ENCODE results near the gene NSUN2.

Gene NSUN2

GRCh38 chr5:6644794-6645241, 12.0 kb upstream of the NSUN2 start:
- no peak for DNase-seq (ENCODE audit: low spot score)

DNA sequence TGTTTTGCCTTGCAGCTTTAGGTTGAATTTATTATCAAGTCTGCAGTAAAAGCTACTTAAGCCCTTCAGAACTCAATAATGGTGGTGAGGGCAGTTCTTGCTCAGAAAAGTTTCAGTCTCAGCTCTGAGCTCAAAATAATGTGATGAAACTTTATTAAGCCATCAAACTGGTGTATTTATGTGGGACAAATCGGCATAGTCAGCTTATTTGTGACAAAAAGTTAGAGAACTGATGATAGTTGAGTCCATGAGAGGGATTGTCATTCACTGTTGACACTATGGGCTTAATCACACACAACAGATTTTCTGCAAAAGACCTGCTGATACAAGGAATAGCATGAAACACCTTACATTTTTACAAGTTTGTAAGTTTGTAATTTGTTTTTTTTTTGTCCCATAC, 9.8 kb upstream of the NSUN2 start:
- no peak for DNase-seq (ENCODE audit: low spot score)

- DNase-seq (ENCODE audit: low spot score), result no peak
Measured at GRCh38 chr5:6638236-6638635, 5.4 kb upstream of the NSUN2 start.

DNA sequence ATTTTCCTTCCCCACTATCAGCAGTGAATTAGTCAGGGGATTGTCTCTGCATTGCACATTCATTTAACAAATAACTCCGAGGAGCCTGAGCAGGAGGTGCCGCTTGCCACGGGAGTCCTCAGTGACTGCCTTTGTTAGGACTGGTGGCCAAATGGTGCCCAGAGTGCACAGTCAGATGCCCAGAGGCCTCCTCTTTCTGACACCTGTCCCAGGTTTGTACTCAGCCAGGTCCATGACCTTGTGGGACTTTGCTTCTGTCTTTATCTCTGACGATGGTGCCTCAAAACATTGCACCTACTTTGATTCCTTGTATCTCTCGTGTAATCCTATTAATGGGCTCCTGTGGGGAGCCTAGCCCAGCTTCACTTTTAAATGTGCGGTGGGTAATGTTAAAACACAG, 4.7 kb upstream of the NSUN2 start:
- no peak for DNase-seq (ENCODE audit: low spot score)

DNA sequence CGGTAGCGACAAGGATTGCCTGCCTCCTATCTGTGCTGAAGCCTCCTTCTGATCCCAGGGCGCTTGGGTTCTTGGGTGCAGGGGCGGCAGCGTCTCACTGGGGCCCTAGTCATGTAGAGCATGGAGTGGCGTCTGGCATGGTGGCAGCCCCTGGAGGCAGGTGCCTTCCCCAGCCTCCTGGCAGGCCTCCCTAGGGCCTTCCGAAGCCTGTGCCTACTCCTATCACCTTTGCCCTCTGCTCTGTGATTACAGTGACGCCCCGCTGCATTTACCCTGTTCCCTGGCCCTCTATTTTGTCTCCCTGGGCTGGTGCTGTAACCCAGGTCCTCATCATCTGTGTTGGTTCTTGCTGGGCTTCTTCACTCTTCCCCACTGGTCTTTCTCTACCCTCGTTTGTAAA, 4.2 kb upstream of the NSUN2 start:
- no peak for DNase-seq (ENCODE audit: low spot score)

- no peak for DNase-seq (ENCODE audit: low spot score)
Measured at GRCh38 chr5:6636293-6636692, 3.4 kb upstream of the NSUN2 start.

- DNase-seq (ENCODE audit: low spot score), result no peak
Measured at GRCh38 chr5:6634788-6635430, 2.1 kb upstream of the NSUN2 start.

DNA sequence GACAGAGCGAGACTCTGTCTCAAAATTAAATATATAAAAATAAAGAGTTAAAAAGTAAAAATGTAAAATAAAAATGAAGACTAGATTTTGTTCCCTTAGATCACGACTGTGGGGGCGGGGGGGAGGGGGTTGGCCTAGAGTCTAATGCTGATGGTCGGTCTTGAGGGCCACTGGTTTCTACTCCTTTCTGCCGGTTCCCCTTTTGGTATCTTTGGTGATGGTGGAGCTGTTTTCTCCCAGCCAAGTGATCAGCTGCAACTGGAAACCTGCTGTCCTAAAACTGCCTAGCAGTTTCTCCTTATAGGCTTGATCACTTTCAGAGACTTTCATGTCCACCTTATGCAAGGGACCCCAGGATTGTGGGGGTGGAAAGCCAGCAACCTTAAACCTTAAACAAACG, 1.5 kb upstream of the NSUN2 start:
- peak; percentile 44 for DNase-seq (ENCODE audit: low spot score)

GRCh38 chr5:6633469-6634245, 813 bp upstream of the NSUN2 start:
- peak; percentile 17 for DNase-seq (ENCODE audit: low spot score)

DNA sequence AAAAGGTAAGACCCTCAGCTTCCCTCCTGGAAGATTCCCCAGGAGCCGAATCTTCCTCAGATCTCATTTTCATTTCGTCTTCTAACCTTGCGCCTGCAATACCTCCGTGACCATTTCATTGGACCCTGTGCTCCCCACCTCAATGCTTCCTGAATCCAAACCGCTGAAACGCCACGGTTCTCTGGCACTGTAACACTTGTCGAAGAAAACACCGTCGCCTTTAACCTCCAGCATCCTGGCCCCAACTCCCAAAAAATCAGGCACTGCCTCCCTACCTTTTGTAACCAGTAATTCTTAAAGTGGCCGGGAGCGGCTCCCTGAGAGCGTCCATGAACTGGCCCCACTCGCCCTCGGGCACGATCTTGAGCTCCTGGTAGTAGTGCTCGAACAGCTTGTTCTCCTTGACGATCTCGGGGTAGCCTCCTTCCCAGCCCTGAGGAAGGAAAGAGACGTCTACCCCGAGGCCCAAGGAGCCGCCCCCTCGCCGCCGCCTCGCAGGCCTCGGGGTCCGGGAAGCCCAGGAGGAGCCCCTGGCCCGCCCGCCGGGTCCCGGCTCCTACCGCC, 438 bp downstream of the NSUN2 start:
- no peak for DNase-seq (ENCODE audit: low spot score)

- no peak for DNase-seq (ENCODE audit: low spot score)
Measured at GRCh38 chr5:6631441-6631840, 1.4 kb downstream of the NSUN2 start.

DNA sequence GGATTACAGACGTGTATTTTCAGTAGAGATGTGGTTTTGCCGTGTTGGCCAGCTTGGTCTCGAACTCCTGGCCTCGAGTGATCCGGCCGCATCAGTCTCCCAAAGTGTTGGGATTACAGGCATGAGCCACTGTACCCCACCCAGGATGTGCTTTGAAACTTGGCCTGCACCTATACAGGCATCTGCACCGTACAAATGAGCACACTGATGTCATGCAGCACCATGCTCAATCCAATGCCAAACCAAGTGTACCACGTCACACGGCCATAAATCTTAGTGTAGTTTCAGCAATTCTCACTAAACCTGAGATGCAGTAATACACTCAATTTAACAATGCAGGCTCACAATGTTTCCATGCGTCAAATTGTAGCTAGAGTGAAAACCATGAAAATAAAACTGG, 6.3 kb downstream of the NSUN2 start:
- DNase-seq (ENCODE audit: low spot score), result no peak

DNA sequence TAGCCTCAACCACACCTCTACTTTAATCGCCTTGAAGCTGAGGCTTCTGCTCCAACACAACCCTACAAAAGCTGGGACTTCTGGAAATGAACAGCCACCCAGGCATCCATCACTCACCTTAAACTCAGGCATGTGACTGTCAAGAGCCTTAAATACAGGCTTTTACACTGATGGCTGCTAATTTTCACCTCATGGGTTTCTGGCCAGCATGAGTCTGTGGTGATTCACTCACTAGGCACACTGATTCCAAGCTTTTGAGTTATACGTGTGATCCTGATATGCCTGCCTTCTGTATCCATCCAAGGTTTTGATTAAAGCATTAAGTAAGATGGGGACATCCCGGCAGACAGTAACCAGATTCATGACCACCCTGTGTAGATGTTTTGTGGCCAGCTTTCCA, 8.9 kb downstream of the NSUN2 start:
- DNase-seq (ENCODE audit: low spot score), result no peak

DNA sequence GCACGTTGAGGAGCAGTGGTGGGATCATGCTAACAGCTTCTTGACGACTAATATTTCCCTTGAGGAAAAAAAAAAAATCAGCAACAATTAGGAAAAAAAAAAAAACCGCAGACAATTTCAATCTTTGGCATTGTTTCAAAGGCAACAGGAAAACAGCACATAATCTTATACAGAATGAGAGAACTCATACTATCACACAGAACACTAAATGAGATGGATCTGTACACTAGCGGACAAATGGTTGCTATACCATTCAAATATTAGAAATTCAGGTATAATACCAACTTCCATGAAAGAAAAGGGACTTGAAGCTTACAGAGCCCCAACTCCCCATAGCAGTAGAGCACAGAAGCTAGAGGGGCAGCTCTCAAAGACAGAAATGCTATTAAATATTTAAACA, 9.6 kb downstream of the NSUN2 start:
- no peak for DNase-seq (ENCODE audit: low spot score)

- no peak for DNase-seq (ENCODE audit: low spot score)
Measured at GRCh38 chr5:6616632-6617031, 16.2 kb downstream of the NSUN2 start.

DNA sequence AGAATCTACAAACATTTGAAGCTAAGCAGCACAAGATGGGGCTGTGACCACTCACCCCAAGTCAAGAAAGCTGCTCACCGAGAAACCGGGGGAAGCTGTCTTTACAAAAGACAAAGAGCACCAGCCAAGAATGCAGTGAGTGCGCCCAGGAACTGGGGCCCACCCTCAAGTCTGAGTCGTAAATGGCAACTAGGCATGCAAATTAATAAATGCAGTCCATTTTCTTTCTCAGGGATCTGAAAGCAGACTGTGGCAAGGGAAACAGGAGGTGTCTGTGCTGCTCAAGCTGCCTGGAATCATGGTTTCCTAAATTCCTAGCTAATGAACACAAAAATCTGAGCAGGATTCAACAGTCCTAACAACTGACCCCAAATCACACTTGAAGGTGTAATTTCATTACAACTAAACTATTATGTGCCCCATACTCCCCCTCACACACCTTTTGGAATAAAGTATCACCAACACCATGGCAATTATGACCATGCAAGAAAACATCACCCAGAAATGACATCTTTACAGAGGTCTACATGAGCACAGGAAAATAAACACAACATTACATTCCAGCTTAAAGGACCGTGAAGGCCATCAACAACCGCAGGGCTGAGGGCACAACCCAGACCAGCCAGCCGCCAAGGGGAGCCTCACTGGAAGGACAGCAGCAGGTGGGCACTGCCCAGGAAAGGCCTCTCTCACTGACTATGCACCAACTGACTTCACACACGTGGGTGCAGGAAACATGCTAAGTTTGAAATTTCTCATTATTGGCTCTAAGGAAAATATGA, 17.6 kb downstream of the NSUN2 start:
- DNase-seq (ENCODE audit: low spot score), result no peak

DNA sequence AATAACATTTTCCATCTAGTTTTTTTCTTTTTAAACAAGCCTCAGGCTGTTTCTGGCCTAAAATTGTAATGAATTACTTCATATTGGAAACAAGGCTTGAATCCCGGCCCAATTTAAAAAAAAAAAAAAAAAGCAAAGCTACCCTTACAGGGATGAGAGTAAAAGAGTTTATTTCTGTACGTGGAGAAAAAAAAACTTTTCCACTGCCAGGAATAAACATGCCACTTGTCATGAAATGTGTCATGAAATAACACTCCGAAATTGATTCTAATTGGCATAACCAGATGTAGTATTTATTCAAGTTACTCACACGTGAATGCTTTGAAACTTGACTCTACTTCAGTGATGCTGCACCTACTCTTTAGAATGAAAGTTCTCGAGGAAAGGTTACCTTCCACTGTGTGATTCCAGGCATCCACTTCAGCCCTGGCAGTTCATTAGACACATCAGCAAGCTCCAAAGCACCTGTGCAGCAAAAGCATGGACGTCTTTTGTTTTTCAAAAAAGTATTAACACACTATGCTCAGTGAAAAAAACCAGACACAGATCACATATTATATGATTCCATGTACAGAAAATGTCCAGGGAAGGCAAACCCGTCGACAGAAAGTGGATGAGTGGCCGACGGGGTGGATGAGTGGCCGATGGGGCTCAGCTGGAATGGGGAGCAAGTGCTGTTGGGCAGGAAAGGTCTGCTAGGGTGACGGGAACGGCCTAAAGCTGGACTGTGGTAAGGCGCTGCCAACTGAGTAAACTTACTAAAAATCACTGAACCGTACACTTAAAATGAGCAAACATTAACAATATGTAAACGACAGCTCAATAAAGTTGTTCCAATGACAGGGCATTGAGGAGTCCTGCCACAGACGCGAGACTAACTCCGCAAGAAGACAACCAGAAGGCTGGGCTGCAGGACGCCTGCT, 21.2 kb downstream of the NSUN2 start:
- no peak for DNase-seq (ENCODE audit: low spot score)

DNA sequence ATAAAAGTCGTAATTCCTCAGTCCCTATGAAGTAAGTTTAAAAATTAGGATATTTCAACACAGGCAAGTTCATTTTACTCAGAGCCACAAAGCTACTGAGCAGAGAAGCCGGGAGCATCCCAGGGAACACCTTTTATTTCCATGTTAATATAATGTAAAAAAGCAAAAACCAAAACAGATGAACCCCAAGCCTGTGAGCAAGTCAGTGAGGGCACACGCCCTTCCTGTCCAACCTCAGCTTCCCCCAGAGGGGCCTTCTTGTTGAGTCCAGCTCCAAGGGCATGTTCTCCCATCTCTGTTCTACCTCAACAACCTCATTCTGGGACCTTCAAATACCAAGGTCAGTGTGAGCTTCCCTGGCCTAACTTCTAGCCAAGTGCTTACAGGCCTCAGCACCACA, 24.8 kb downstream of the NSUN2 start:
- no peak for DNase-seq (ENCODE audit: low spot score)

- no peak for DNase-seq (ENCODE audit: low spot score)
Measured at GRCh38 chr5:6607559-6607936, 25.3 kb downstream of the NSUN2 start.

DNA sequence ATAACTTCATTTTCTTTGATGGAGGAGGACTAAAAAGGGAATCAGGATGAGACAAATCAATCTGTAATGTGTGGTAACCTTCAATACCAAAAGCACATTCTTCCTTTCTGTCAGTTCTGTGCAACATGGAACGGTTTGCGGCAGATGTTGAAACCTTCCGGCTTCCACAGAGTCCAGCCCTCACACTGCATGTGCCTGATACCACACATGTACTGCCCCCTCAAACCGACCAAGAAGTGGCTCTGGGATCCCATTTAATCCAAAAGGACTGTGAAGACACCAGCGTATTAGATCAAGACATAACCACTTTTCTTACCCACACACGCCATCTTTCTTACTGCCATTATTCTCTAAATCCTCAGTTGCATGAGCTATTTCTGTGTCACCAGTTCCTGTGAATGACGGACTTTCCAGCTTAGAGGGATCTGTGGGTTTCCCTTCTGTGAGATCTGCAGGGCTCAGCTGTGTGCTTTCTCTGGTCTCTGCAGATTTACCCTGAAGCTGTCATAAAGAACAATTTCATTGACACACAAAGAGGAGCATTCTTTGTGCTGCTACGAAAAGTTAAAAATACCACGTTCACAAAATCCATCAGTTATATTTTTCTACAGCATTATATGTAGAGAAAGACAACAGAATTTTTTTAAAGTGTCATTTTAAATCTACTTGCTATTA, 25.8 kb downstream of the NSUN2 start:
- DNase-seq (ENCODE audit: low spot score), result no peak

- no peak for DNase-seq (ENCODE audit: low spot score)
Measured at GRCh38 chr5:6604946-6605345, 27.9 kb downstream of the NSUN2 start.
